Loucy (cell line): ENCODE results near the gene TRIOBP.
A peak's percentile ranks its signal among the peaks of the same experiment; 100 is the strongest.

Experiments used
- H2AFZ ChIP-seq: fragments of 200-600 bp; sonication (generic); 2 replicates; pipeline ENCODE4 v1.6.0; 2016; ENCODE audit warnings: antibody characterized with exemption, mild to moderate bottlenecking, low read length, moderate library complexity
- H3F3A ChIP-seq: fragments of 200-600 bp; 2 replicates; pipeline ENCODE4 v1.6.0; 2016; ENCODE audit warnings: antibody characterized with exemption, low read depth, mild to moderate bottlenecking
- H3K27me3 ChIP-seq: fragments of 200-600 bp; sonication (generic); 2 replicates; pipeline ENCODE4 v1.6.1; 2014; ENCODE audit warnings: low read length, mild to moderate bottlenecking; ENCODE audit not compliant: insufficient read depth, poor library complexity, severe bottlenecking
- H3K36me3 ChIP-seq: fragments of 200-600 bp; sonication (generic); 2 replicates; pipeline ENCODE4 v1.6.1; 2016; ENCODE audit warnings: low read length; ENCODE audit not compliant: insufficient read depth
- H3K4me1 ChIP-seq: fragments of 200-600 bp; sonication (generic); 2 replicates; pipeline ENCODE4 v1.5.1; 2014; ENCODE audit warnings: low read length, mild to moderate bottlenecking; ENCODE audit not compliant: insufficient read depth, poor library complexity, severe bottlenecking
- H3K4me2 ChIP-seq: fragments of 200-600 bp; sonication (generic); 2 replicates; pipeline ENCODE4 v1.6.0; 2014; ENCODE audit warnings: antibody characterized with exemption, low read length, low read depth, mild to moderate bottlenecking; ENCODE audit not compliant: poor library complexity, severe bottlenecking
- H3K4me3 ChIP-seq: fragments of 200-600 bp; sonication (generic); 2 replicates; pipeline ENCODE4 v1.5.1; 2014; ENCODE audit warnings: low read length, mild to moderate bottlenecking, mixed read lengths; ENCODE audit not compliant: poor library complexity, severe bottlenecking
- H3K79me2 ChIP-seq: fragments of 200-600 bp; sonication (generic); 2 replicates; pipeline ENCODE4 v1.6.1; 2014; ENCODE audit warnings: low read length; ENCODE audit not compliant: insufficient read depth
- H3K9ac ChIP-seq: fragments of 200-600 bp; sonication (generic); 2 replicates; pipeline ENCODE4 v1.6.0; 2014; ENCODE audit warnings: mild to moderate bottlenecking, low read depth, low read length, moderate library complexity; ENCODE audit not compliant: poor library complexity, severe bottlenecking
- H3K9me2 ChIP-seq: fragments of 200-600 bp; sonication (generic); replicated peaks from 2 replicates; pipeline ENCODE4 v1.6.1; 2016; ENCODE audit warnings: low read depth, low read length, mixed read lengths
- H3K9me3 ChIP-seq: fragments of 200-600 bp; sonication (generic); 2 replicates; pipeline ENCODE4 v1.6.1; 2014; ENCODE audit warnings: mild to moderate bottlenecking, antibody characterized with exemption, low read length, low read depth; ENCODE audit not compliant: insufficient read depth
- H4K20me1 ChIP-seq: fragments of 200-600 bp; sonication (generic); 2 replicates; pipeline ENCODE4 v1.6.0; 2014; ENCODE audit warnings: antibody characterized with exemption, low read length, mild to moderate bottlenecking; ENCODE audit not compliant: insufficient read depth, poor library complexity, severe bottlenecking
- EZH2phosphoT487 ChIP-seq: fragments of 200-600 bp; IDR thresholded peaks from 2 replicates; pipeline ENCODE4 v1.6.1; 2018; ENCODE audit warnings: antibody characterized with exemption, mild to moderate bottlenecking, moderate library complexity, borderline replicate concordance
- TF ChIP-seq, protein P1 (sequence below): fragments of 200-600 bp; sonication (generic); conservative IDR thresholded peaks from 2 replicates; pipeline ENCODE4 v1.5.1; 2014; ENCODE audit warnings: mild to moderate bottlenecking, antibody characterized with exemption, low read length

The TRIOBP gene

GRCh38 chr22:37808294-37808657, 111.4 kb downstream of the TRIOBP start:
- H3K27me3 ChIP-seq = peaks cover 10% of the 10 kb centered on the region
- H3K36me3 ChIP-seq = no peaks in the 10 kb centered on the region
- no peaks in the 10 kb centered on the region for H3K9me2 ChIP-seq
- H2AFZ ChIP-seq = peak overlapping the region; percentile 93
- H3F3A ChIP-seq = no peaks in the 10 kb centered on the region
- H3K4me1 ChIP-seq = peaks cover 25% of the 10 kb centered on the region
- TF ChIP-seq, protein P1, sequence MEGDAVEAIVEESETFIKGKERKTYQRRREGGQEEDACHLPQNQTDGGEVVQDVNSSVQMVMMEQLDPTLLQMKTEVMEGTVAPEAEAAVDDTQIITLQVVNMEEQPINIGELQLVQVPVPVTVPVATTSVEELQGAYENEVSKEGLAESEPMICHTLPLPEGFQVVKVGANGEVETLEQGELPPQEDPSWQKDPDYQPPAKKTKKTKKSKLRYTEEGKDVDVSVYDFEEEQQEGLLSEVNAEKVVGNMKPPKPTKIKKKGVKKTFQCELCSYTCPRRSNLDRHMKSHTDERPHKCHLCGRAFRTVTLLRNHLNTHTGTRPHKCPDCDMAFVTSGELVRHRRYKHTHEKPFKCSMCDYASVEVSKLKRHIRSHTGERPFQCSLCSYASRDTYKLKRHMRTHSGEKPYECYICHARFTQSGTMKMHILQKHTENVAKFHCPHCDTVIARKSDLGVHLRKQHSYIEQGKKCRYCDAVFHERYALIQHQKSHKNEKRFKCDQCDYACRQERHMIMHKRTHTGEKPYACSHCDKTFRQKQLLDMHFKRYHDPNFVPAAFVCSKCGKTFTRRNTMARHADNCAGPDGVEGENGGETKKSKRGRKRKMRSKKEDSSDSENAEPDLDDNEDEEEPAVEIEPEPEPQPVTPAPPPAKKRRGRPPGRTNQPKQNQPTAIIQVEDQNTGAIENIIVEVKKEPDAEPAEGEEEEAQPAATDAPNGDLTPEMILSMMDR = no peak
- TF ChIP-seq EZH2phosphoT487 = no peak
- no peaks in the 10 kb centered on the region for H4K20me1 ChIP-seq
- H3K79me2 ChIP-seq = peaks cover 13% of the 10 kb centered on the region; the same call in 1 of the 2 replicates
- H3K4me3 ChIP-seq = peak overlapping the region; percentile 84
- H3K4me2 ChIP-seq = peak overlapping the region; percentile 86
- H3K9me3 ChIP-seq = no peaks in the 10 kb centered on the region
- H3K9ac ChIP-seq = peak overlapping the region; percentile 76

DNA sequence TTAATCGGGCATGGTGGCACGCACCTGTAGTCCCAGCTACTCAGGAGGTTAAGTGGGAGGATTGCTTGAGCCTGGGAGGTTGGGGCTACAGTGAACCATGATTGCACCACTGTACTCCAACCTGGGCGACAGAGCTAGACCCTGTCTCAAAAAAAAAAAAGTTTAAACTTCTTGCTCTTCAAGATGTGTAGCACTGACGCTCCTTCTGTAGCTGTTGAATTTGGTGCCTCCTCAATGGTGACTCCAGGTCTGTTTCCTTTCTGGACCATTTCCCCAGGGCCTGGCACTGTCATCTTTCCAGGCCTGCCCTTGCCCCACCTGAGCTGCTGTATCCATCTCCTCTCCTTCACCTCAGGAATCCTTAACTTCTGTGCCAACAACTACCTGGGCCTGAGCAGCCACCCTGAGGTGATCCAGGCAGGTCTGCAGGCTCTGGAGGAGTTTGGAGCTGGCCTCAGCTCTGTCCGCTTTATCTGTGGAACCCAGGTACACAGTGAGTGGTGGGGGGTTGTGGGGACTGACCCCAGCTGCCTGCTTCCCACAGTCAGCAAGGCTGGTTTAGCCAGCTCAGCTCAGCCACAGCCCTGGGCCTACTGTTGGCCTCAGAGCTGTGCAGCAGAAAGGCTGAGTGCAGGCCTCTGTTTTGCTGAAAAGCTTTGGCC, 113.0 kb downstream of the TRIOBP start:
- Histone ChIP-seq H3K9ac (no peak overlapping the region), H3K27me3 (no peaks in the 10 kb centered on the region), H3K36me3 (no peaks in the 10 kb centered on the region), H3K4me3 (no peak overlapping the region), H4K20me1 (no peaks in the 10 kb centered on the region), H2AFZ (no peak overlapping the region), H3F3A (no peaks in the 10 kb centered on the region), H3K79me2 (peaks cover 13% of the 10 kb centered on the region; the same call in 1 of the 2 replicates), H3K4me2 (peak overlapping the region; percentile 86), H3K9me3 (no peaks in the 10 kb centered on the region), H3K4me1 (peaks cover 25% of the 10 kb centered on the region), H3K9me2 (no peaks in the 10 kb centered on the region)
- TF ChIP-seq, protein P1 = no peak
- no peak for TF ChIP-seq EZH2phosphoT487

GRCh38 chr22:37811867-37812266, 115.0 kb downstream of the TRIOBP start:
- Histone ChIP-seq H3K4me3 (no peak overlapping the region), H4K20me1 (no peaks in the 10 kb centered on the region), H3K79me2 (peaks cover 13% of the 10 kb centered on the region; the same call in 1 of the 2 replicates), H3K4me2 (no peak overlapping the region), H3K9me3 (no peaks in the 10 kb centered on the region), H3K27me3 (no peaks in the 10 kb centered on the region), H3K36me3 (no peaks in the 10 kb centered on the region), H3K9ac (no peak overlapping the region), H2AFZ (no peak overlapping the region), H3K9me2 (no peaks in the 10 kb centered on the region), H3F3A (no peaks in the 10 kb centered on the region), H3K4me1 (peaks cover 15% of the 10 kb centered on the region)
- TF ChIP-seq EZH2phosphoT487 = no peak
- TF ChIP-seq, protein P1 = no peak
